ENCODE results near the gene FGFBP1. TPM values are rescaled to one million over a fixed set of nuclear protein-coding genes. Genes with fewer than 3 reads are reported as not detected.
A peak's percentile ranks its signal among the peaks of the same experiment; 100 is the strongest.

The FGFBP1 gene
- total and polyA plus RNA-seq, 8 donors: 0.10 to 52.1 (median 0.14) TPM; not detected in 2

- no peak overlapping the region for H3K4me3 ChIP-seq
- no peaks in the 10 kb centered on the region for H3K4me1 ChIP-seq
- no peaks in the 10 kb centered on the region for H3K36me3 ChIP-seq
- no peak for TF ChIP-seq CTCF (IDR thresholded peaks at IDR 0.05)
- no peak overlapping the region for H3K27ac ChIP-seq
- ATAC-seq (peak; percentile 90), DNase-seq (peak in 2 of 4 donors; percentile 7 to 72)
- no peaks in the 10 kb centered on the region for H3K9me3 ChIP-seq
- no peaks in the 10 kb centered on the region for H3K27me3 ChIP-seq
- intact Hi-C loops (cut with DNase I): no loop called here
Measured at GRCh38 chr4:15936495-15936894, 2.0 kb downstream of the FGFBP1 start.

GRCh38 chr4:15935504-15936402, 2.8 kb downstream of the FGFBP1 start:
- DNase-seq (no peak), ATAC-seq (no peak)
- H3K36me3 ChIP-seq: no peaks in the 10 kb centered on the region
- intact Hi-C loops (cut with DNase I): no loop called here
- TF ChIP-seq CTCF (IDR thresholded peaks at IDR 0.05): no peak
- H3K27me3 ChIP-seq: peaks cover 0 to 3% of the 10 kb centered on the region in 2 donors
- no peak overlapping the region for H3K27ac ChIP-seq
- H3K9me3 ChIP-seq: no peaks in the 10 kb centered on the region
- no peaks in the 10 kb centered on the region for H3K4me1 ChIP-seq
- no peak overlapping the region for H3K4me3 ChIP-seq

GRCh38 chr4:15934259-15934658, 4.3 kb downstream of the FGFBP1 start:
- no peaks in the 10 kb centered on the region for H3K9me3 ChIP-seq
- H3K36me3 ChIP-seq: no peaks in the 10 kb centered on the region
- no peak overlapping the region for H3K4me3 ChIP-seq
- intact Hi-C loops (cut with DNase I): no loop called here
- no peaks in the 10 kb centered on the region for H3K4me1 ChIP-seq
- DNase-seq: no peak
- H3K27me3 ChIP-seq: peaks cover 3 to 5% of the 10 kb centered on the region in 2 donors
- TF ChIP-seq CTCF (IDR thresholded peaks at IDR 0.05): no peak
- ATAC-seq: no peak
- no peak overlapping the region for H3K27ac ChIP-seq

GRCh38 chr4:15931451-15932210, 6.9 kb downstream of the FGFBP1 start:
- DNase-seq (no peak), ATAC-seq (no peak)
- H3K27ac ChIP-seq: no peak overlapping the region
- intact Hi-C loops (cut with DNase I): no loop called here
- H3K9me3 ChIP-seq: no peaks in the 10 kb centered on the region
- H3K27me3 ChIP-seq: peaks cover 3 to 10% of the 10 kb centered on the region in 2 donors
- no peak for TF ChIP-seq CTCF (IDR thresholded peaks at IDR 0.05)
- no peaks in the 10 kb centered on the region for H3K4me1 ChIP-seq
- H3K36me3 ChIP-seq: no peaks in the 10 kb centered on the region
- no peak overlapping the region for H3K4me3 ChIP-seq

GRCh38 chr4:15930314-15930713, 8.2 kb downstream of the FGFBP1 start:
- DNase-seq (no peak), ATAC-seq (no peak)
- Histone ChIP-seq H3K4me3 (no peak overlapping the region), H3K27ac (no peak overlapping the region), H3K36me3 (no peaks in the 10 kb centered on the region), H3K27me3 (peaks cover 3 to 10% of the 10 kb centered on the region in 2 donors), H3K4me1 (no peaks in the 10 kb centered on the region), H3K9me3 (no peaks in the 10 kb centered on the region)
- intact Hi-C loops (cut with DNase I): no loop called here
- no peak for TF ChIP-seq CTCF (IDR thresholded peaks at IDR 0.05)

All from left lung (tissue), 10 donors.